BJ (cell line): ENCODE measurements around the gene SYPL2. TPM values are rescaled to one million over a fixed set of nuclear protein-coding genes. Genes with fewer than 3 reads are reported as not detected.

Experiments
- CTCF ChIA-PET: fragments of 350-600 bp; formaldehyde crosslinking; extraction: SDS; loops from one replicate; lab custom pipeline; 2021; ENCODE audit warnings: antibody characterized with exemption, inconsistent platforms; lab: Yijun Ruan, JAX
- POLR2A ChIA-PET: fragments of 300-600 bp; sonication (Branson Sonifier 250); formaldehyde crosslinking; extraction: SDS; loops from one replicate; lab custom pipeline; 2021; ENCODE audit warnings: antibody characterized with exemption; lab: Charles Lee
- DNase-seq: peaks from one replicate; pipeline ENCODE4 v3.0.0-alpha.2; 2011; ENCODE audit warnings: low read depth
- H3K27me3 ChIP-seq: 2 replicates; pipeline ENCODE4 v1.6.0; 2011; ENCODE audit warnings: low read length; ENCODE audit not compliant: control insufficient read depth, insufficient read depth
- H3K36me3 ChIP-seq: 2 replicates; pipeline ENCODE4 v1.5.1; 2011; ENCODE audit warnings: low read length; ENCODE audit not compliant: control insufficient read depth, insufficient read depth
- H3K4me3 ChIP-seq: 2 replicates; pipeline ENCODE4 v1.5.1; 2011; ENCODE audit warnings: low read depth, mild to moderate bottlenecking, control low read depth, low read length
- CTCF ChIP-seq: IDR thresholded peaks from 2 replicates; pipeline ENCODE4 v1.5.1; 2011; ENCODE audit warnings: low read depth, mild to moderate bottlenecking, control low read depth, inconsistent platforms, low read length, moderate library complexity; ENCODE audit not compliant: insufficient read depth
- polyA plus RNA-seq: library from polyadenylated mRNA; depleted of rRNA; stranded (reverse); fragments of >200 nt; gene quantifications from 2 replicates; pipeline ENCODE4 v1.2.3, GENCODE V29; 2011

SYPL2 gene
- polyA plus RNA-seq, 1 experiment, result 73.1 TPM

GRCh38 chr1:109488696-109489095 lies 22.4 kb downstream of the SYPL2 start:
- TF ChIP-seq CTCF, result no peak
- CTCF ChIA-PET, result interaction anchor here (0.5 to 32.2 kb wide), 4 partner anchors 11 to 468 kb away, joined by 3 to 1371 read pairs (median 18); partner anchors contain the start of gene GPR61

GRCh38 chr1:109490029-109490933 lies 23.9 kb downstream of the SYPL2 start:
- peaks cover 41% of the 10 kb centered on the region for H3K36me3 ChIP-seq
- no peak for DNase-seq
- no peaks in the 10 kb centered on the region for H3K27me3 ChIP-seq
- ChIA-PET POLR2A (no interaction called here), CTCF (interaction anchor here (0.6 to 32.2 kb wide), 26 partner anchors 10 to 291 kb away, joined by 3 to 1371 read pairs (median 4); partner anchors contain the start of genes GNAI3, GPR61 and PSMA5)
- no peak overlapping the region for H3K4me3 ChIP-seq
- TF ChIP-seq CTCF, result peak; percentile 91

More at GRCh38 chr1:109488696-109489095, 22.4 kb downstream of the SYPL2 start:
- POLR2A ChIA-PET, result no interaction called here
- Histone ChIP-seq H3K27me3 (no peaks in the 10 kb centered on the region), H3K4me3 (no peak overlapping the region), H3K36me3 (peaks cover 41% of the 10 kb centered on the region)
- DNase-seq, result no peak

- Histone ChIP-seq H3K4me3 (no peak overlapping the region), H3K36me3 (peaks cover 42% of the 10 kb centered on the region), H3K27me3 (no peaks in the 10 kb centered on the region)
- no peak for TF ChIP-seq CTCF
- no peak for DNase-seq
- POLR2A ChIA-PET, result no interaction called here
- CTCF ChIA-PET, result interaction anchor here (1.0 to 32.2 kb wide), 23 partner anchors 10 to 284 kb away, joined by 3 to 1371 read pairs (median 5); partner anchors contain the start of genes GNAI3, GPR61 and PSMA5
Measured at GRCh38 chr1:109490934-109491302, 24.6 kb downstream of the SYPL2 start.

- ChIA-PET CTCF (interaction anchor here (1.0 to 32.2 kb wide), 21 partner anchors 9 to 284 kb away, joined by 3 to 1371 read pairs (median 5); partner anchors contain the start of genes GNAI3, GPR61 and PSMA5), POLR2A (no interaction called here)
- no peak for DNase-seq
- no peak for TF ChIP-seq CTCF
- Histone ChIP-seq H3K4me3 (no peak overlapping the region), H3K27me3 (no peaks in the 10 kb centered on the region), H3K36me3 (peaks cover 43% of the 10 kb centered on the region)
Measured at GRCh38 chr1:109491372-109491771, 25.0 kb downstream of the SYPL2 start.

GRCh38 chr1:109492779-109493178 lies 26.4 kb downstream of the SYPL2 start:
- ChIA-PET CTCF (interaction anchor here (0.5 to 32.2 kb wide), 20 partner anchors 8 to 428 kb away, joined by 3 to 1371 read pairs (median 5); partner anchors contain the start of genes AMIGO1, ATXN7L2, GPR61 and PSMA5), POLR2A (interaction anchor here (1.1 kb wide), 1 partner anchor 66 kb away, joined by 26 read pairs; no protein-coding TSS in a partner anchor)
- TF ChIP-seq CTCF, result no peak
- no peaks in the 10 kb centered on the region for H3K27me3 ChIP-seq
- peaks cover 42% of the 10 kb centered on the region for H3K36me3 ChIP-seq
- no peak for DNase-seq
- H3K4me3 ChIP-seq, result no peak overlapping the region
